GM21390 (cell line): Measurements from ENCODE around the gene PLXDC2.

Source experiments
- ATAC-seq: cut with Tn5 transposase; IDR thresholded peaks from one replicate; pipeline ENCODE4 v1.9.1; 2021; ENCODE audit not compliant: unreplicated experiment

Gene PLXDC2

GRCh38 chr10:20254078-20254477 is 437.8 kb downstream of the PLXDC2 start:
- no peak for ATAC-seq

- no peak for ATAC-seq
Measured at GRCh38 chr10:20254497-20254896, 438.3 kb downstream of the PLXDC2 start.

GRCh38 chr10:20256969-20257368 is 440.7 kb downstream of the PLXDC2 start:
- no peak for ATAC-seq

DNA sequence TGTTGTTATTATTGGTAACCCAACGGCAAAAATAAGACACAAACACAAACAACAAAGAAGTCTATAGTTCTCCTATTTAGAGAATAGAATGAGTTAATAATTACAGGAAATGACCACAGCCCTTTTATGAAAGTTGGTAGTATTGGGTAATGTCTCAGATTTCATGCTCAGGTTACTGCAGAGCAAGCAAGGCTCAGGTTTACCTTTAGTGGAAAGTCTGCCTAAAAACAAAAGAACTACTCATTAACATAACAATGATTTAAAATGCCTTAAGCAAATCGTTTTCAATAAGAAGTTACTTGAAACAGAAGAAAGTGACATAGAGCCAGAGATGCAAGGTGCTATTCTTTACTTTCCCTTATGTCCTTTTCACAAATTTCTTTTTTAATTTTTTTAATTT is 441.2 kb downstream of the PLXDC2 start:
- ATAC-seq: no peak

GRCh38 chr10:20265146-20265545 is 448.9 kb downstream of the PLXDC2 start:
- no peak for ATAC-seq

- no peak for ATAC-seq
Measured at GRCh38 chr10:20267734-20268133, 451.5 kb downstream of the PLXDC2 start.

DNA sequence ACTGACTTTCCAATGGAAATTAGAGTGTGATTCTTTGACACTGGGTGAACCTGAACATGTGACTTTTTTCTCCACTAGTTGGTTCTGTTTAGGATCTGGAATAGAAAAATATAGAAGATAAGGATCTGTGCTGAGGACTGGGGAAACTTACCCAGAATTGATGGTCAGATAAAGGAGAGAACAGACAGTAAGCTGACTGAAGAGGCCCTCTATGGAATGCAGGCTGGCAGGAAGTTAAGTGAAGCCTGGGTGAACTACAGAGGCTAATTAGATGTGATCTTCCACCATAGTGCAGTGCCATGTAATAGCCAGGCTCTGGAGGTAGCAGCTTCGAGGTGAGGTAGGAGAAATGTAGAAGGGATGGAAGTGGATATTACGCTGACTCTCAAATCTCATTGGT is 455.3 kb downstream of the PLXDC2 start:
- no peak for ATAC-seq

GRCh38 chr10:20272608-20273007 is 456.4 kb downstream of the PLXDC2 start:
- no peak for ATAC-seq

DNA sequence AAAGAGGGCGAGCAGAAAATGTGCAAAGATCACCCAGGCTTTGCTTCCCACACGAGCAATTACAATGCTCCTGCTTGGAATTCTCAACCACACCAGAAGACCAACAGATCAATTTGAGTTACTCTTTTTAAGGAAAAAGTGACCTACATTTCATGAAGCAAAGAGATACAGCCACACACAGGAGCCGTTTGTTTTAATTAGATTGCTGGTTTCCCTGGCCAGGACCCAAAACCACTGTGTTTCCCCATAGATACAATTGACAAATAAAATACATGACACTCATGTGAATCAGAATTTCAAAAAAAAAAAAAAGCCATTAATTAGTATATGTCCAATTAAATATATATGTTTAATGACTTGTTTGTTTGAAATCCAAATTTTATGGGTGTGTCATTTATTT is 458.3 kb downstream of the PLXDC2 start:
- ATAC-seq: no peak

GRCh38 chr10:20276127-20276979 is 460.1 kb downstream of the PLXDC2 start:
- no peak for ATAC-seq

DNA sequence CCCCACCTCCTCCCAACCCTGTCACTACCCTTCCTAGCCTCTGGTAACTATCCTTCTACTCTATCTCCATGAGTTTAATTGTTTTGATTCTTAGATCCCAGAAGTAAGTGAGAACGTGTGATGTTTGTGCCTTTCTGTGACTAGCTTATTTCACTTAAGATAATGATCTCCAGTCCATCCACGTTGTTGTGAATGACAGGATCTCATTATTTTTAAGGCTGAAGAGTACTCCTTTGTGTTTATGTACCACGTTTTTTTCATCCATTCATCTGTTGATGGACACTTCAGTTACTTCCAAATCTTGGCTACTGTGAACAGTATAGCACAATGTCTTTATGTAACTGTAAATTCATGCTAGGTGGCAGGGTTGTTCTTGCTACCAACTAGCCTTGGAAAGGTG is 461.6 kb downstream of the PLXDC2 start:
- no peak for ATAC-seq

DNA sequence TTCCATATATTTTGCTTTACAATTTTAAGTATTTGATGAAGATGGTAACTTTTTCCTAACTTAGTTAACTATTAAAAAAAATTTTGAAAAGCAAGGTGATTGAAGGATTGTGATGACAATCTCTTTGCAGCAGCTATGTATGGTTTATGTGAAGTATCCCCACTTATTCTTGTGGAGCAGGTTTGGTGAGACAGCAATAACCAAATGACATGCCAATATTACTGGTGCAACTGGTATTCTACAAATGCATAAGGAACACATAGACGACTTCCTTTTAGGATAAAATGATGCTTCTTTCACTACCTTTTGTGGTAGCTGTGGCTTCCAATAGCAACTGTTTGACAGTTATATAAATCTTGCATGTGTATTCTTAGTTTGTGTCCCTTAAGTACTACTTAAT is 465.3 kb downstream of the PLXDC2 start:
- ATAC-seq: no peak

- ATAC-seq: no peak
Measured at GRCh38 chr10:20287586-20287985, 471.4 kb downstream of the PLXDC2 start.

GRCh38 chr10:20288060-20288459 is 471.8 kb downstream of the PLXDC2 start:
- ATAC-seq: no peak

DNA sequence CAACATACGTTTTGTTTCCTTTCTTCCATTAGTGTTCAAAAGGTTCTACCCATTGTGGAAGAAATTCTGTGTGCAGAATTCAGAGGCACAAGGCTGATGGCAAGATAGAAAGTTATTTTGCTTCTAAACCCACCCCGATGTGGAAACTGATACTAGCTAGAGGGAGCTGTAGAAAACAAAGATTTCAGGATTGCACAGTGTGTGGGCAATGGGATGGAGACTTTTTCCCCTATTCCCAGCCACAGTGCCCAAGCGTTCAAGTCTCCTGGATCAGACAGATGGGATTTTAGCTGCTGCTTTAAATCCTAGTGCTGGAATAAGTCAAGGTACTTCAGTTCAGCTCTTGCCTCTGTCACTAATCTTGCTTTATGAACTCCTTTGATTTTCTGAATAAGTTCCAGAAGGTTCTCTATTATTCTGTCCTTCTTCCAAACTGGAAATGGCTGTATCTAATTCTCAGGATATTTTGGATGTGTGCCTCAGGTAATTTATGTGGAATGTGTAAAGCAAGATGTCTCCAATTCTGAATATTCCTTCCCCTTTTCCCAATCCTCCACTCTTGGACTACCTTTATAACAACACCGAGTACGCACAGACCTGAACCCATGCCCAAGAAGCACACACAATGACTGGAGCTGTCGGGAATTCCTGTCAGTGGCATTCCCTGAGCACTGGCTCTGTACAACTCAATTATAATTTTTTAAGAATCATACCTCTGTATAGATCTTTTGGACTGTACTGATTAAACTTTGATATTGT is 473.0 kb downstream of the PLXDC2 start:
- ATAC-seq: no peak

DNA sequence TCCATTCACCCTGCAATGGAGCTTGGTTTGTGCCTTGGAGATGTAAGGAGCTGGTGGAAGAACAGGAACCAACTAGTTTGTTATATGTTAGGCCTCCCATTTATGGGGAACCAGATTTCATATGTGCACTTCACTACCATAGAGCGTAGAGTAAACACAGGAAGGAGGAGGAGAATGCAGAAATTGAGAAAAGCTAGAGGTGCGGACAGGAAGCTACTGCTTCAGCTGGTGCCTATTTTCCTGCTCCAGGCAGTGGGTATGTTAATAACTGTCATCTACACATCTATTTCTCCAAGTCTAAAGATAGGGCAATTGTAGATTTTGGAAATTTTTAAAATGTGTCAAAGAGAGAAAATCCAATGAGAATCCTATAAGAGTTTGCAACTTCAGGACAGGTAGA is 482.2 kb downstream of the PLXDC2 start:
- no peak for ATAC-seq

DNA sequence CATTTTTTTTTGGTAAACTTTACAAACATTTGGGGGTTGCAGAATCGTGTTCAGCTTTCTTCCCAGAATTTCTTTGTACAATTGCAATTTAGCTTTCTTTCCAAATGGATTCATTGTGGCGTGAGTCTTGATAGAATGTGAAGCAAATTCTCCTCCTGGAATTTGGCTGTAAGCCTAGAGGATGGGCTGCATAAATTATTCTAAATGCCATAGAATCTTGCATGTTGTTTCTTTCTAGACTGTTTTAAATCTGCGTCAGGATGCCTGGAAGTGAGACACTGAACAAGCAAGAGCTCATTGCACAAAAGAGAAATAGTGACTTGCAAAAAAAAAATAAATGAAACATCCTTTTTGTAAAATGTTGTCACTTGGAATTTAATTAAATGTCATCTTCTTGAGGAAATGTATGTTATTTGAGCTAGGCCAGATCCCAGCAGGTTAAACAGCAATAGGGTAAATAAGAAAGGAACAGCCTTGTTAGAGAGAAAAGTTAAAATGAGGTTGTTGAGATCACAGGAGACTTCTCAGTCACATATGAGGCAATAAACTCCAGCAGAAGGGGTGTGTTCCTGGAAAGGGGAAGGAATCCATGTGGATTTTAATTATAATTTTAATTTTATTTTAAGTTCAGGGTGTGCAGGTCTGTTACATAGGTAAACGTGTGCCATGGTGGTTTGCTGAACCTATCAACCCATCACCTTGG is 483.0 kb downstream of the PLXDC2 start:
- no peak for ATAC-seq

DNA sequence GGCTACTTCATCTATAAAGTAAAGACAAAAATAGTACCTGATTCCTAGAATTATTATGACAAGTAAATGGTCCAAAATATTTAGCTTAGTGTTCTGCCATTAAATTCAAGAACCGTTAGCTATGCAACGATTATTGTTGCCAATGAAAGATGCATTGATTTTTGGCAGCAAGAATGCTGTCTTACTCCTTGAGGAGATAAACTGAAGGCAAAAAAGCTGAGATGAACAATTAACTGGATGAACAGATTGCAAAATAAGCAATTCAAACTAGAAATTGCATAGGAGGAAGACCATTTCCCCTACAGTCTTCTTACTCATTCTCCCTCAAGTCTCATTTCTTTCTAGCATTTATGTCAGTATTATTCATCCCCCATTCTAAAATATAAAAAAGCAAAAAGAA is 484.5 kb downstream of the PLXDC2 start:
- ATAC-seq: no peak

DNA sequence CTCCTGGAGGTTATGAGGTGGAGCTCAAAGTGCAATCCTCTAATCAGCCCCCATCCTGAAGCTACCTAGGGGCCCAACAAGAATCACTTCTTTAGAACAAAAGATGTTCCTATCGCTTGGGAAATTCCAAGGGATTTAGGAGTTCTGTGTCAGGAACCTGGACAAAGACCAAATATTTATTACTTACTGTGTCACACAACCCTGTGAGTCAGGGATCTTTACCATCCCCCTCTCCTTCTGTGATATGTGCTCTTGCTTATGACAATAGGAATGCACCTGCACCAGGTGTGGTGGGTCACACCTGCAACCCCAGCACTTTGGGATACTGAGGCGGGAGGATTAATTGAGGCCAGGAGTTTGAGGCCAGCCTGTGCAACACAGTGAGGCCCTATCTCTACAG is 485.8 kb downstream of the PLXDC2 start:
- ATAC-seq: no peak

- ATAC-seq: no peak
Measured at GRCh38 chr10:20303453-20304152, 487.4 kb downstream of the PLXDC2 start.

DNA sequence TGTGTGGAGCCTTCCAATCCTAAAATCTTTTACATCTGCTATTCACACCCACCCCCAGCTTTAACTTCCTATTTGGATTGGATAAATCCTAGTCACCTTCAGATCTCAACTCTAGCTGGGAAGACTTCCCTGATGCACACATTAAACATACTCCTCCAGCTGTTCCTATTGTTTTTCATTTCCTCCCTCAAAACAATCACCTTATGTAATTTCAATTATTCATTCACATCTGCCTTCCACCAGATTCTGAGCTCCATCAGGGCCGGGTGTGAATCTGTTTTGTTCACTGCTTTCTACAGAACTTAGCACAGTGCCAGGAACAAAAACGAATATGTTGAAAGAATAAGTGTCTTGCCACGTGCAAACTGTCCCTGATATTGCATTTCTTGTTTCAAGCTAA is 497.4 kb downstream of the PLXDC2 start:
- no peak for ATAC-seq
